Hepatocyte (in vitro differentiated cells): Measurements from ENCODE around the gene PDK2. TPM values are rescaled to one million over a fixed set of nuclear protein-coding genes. Genes with fewer than 3 reads are reported as not detected.

Experiments
- DNase-seq: peaks from one replicate; pipeline ENCODE4 v3.0.0-alpha.2; 2016; ENCODE audit warnings: low spot score
- H2AFZ ChIP-seq: fragments of 200-600 bp; sonication (generic); 2 replicates; pipeline ENCODE4 v1.6.0; 2016; ENCODE audit warnings: antibody characterized with exemption, mild to moderate bottlenecking
- H3K27ac ChIP-seq: fragments of 200-600 bp; sonication (generic); 2 replicates; pipeline ENCODE4 v1.5.1; 2016; ENCODE audit warnings: mild to moderate bottlenecking
- H3K27me3 ChIP-seq: fragments of 200-600 bp; sonication (generic); 2 replicates; pipeline ENCODE4 v1.6.1; 2016
- H3K36me3 ChIP-seq: fragments of 200-600 bp; sonication (generic); replicated peaks from 2 replicates; pipeline ENCODE4 v1.5.1; 2016; ENCODE audit warnings: low read depth; ENCODE audit not compliant: insufficient read depth
- H3K4me1 ChIP-seq: fragments of 200-600 bp; sonication (generic); 2 replicates; pipeline ENCODE4 v1.5.1; 2016; ENCODE audit warnings: mild to moderate bottlenecking, moderate library complexity; ENCODE audit not compliant: insufficient read depth
- H3K4me2 ChIP-seq: fragments of 200-600 bp; sonication (generic); 2 replicates; pipeline ENCODE4 v1.6.0; 2016
- H3K4me3 ChIP-seq: fragments of 200-600 bp; sonication (generic); 2 replicates; pipeline ENCODE4 v1.5.1; 2016; ENCODE audit warnings: mild to moderate bottlenecking
- H3K79me2 ChIP-seq: fragments of 200-600 bp; sonication (generic); 2 replicates; pipeline ENCODE4 v1.6.0; 2017; ENCODE audit warnings: mild to moderate bottlenecking
- H3K9me2 ChIP-seq: fragments of 200-600 bp; sonication (generic); replicated peaks from 2 replicates; pipeline ENCODE4 v1.6.0; 2017; ENCODE audit warnings: mild to moderate bottlenecking; ENCODE audit not compliant: insufficient read depth
- H3K9me3 ChIP-seq: fragments of 200-600 bp; sonication (generic); 2 replicates; pipeline ENCODE4 v1.5.1; 2016; ENCODE audit warnings: low read depth, mild to moderate bottlenecking
- H4K20me1 ChIP-seq: fragments of 200-600 bp; sonication (generic); 2 replicates; pipeline ENCODE4 v1.6.0; 2016; ENCODE audit warnings: mild to moderate bottlenecking; ENCODE audit not compliant: insufficient read depth, poor library complexity, severe bottlenecking
- CTCF ChIP-seq: fragments of 200-600 bp; sonication (generic); IDR thresholded peaks from 2 replicates; pipeline ENCODE4 v1.5.1; 2016; ENCODE audit warnings: antibody characterized with exemption, mild to moderate bottlenecking; ENCODE audit not compliant: poor library complexity
- EZH2 ChIP-seq: fragments of 200-600 bp; sonication (generic); IDR thresholded peaks from 2 replicates; pipeline ENCODE4 v1.6.1; 2016; ENCODE audit warnings: antibody characterized with exemption, mild to moderate bottlenecking, borderline replicate concordance
- EZH2phosphoT487 ChIP-seq: fragments of 200-600 bp; sonication (generic); IDR thresholded peaks from one replicate; pipeline ENCODE4 v1.6.1; 2018; ENCODE audit warnings: antibody characterized with exemption, mild to moderate bottlenecking, low read depth, moderate library complexity; ENCODE audit not compliant: unreplicated experiment, severe bottlenecking
- WGBS: methylation state at CpG from one replicate; pipeline ENCODE4 v1.1.6; 2016; ENCODE audit warnings: low lambda C conversion rate; ENCODE audit errors: missing lambda C conversion rate; 5-methylcytosine and 5-hydroxymethylcytosine counted together
- polyA plus RNA-seq: library from polyadenylated mRNA; unstranded; fragments of >200 nt; fragmentation: Nextera tagmentation; extraction: Ambion mirVana; gene quantifications from 2 replicates; pipeline ENCODE4 v1.2.1, GENCODE V29; 2016
- total RNA-seq: library from RNA; depleted of rRNA; stranded (reverse); fragments of >200 nt; gene quantifications from 2 replicates; pipeline ENCODE4 v1.2.3, GENCODE V29; 2014

Gene PDK2
- total and polyA plus RNA-seq, 2 experiments from 2014 or later: 42.7 to 56.9 TPM

GRCh38 chr17:50132104-50132794 is 37.1 kb downstream of the PDK2 start:
- no peaks in the 10 kb centered on the region for H3K9me2 ChIP-seq
- no peaks in the 10 kb centered on the region for H3K9me3 ChIP-seq
- peaks cover 21% of the 10 kb centered on the region for H3K4me1 ChIP-seq
- no peaks in the 10 kb centered on the region for H3K79me2 ChIP-seq
- DNase-seq: no peak
- H3K36me3 ChIP-seq: no peaks in the 10 kb centered on the region
- H4K20me1 ChIP-seq: no peaks in the 10 kb centered on the region
- no peak overlapping the region for H3K27ac ChIP-seq
- no peak overlapping the region for H3K4me2 ChIP-seq
- H3K4me3 ChIP-seq: no peak overlapping the region
- H3K27me3 ChIP-seq: peaks cover 3% of the 10 kb centered on the region
- TF ChIP-seq EZH2 (no peak), CTCF (no peak), EZH2phosphoT487 (no peak)
- H2AFZ ChIP-seq: no peak overlapping the region
- 90% methylated on average over 6 of the region's 6 CpGs for WGBS

GRCh38 chr17:50133028-50133768 is 38.0 kb downstream of the PDK2 start:
- DNase-seq: peak; percentile 52
- Histone ChIP-seq H3K27me3 (peaks cover 3% of the 10 kb centered on the region), H3K9me3 (no peaks in the 10 kb centered on the region), H3K4me2 (no peak overlapping the region), H3K27ac (peak overlapping the region; percentile 16), H3K4me3 (no peak overlapping the region), H3K79me2 (no peaks in the 10 kb centered on the region), H3K36me3 (no peaks in the 10 kb centered on the region), H2AFZ (no peak overlapping the region), H4K20me1 (no peaks in the 10 kb centered on the region), H3K4me1 (peaks cover 21% of the 10 kb centered on the region), H3K9me2 (no peaks in the 10 kb centered on the region)
- TF ChIP-seq EZH2phosphoT487: no peak
- TF ChIP-seq EZH2: no peak
- no peak for TF ChIP-seq CTCF
- WGBS: 51% methylated on average over 7 of the region's 7 CpGs

GRCh38 chr17:50133769-50134099 is 38.6 kb downstream of the PDK2 start:
- 43% methylated on average over 11 of the region's 16 CpGs for WGBS
- Histone ChIP-seq H3K36me3 (no peaks in the 10 kb centered on the region), H3K27me3 (peaks cover 3% of the 10 kb centered on the region), H3K4me2 (no peak overlapping the region), H3K79me2 (no peaks in the 10 kb centered on the region), H4K20me1 (no peaks in the 10 kb centered on the region), H2AFZ (no peak overlapping the region), H3K4me1 (peaks cover 19% of the 10 kb centered on the region), H3K4me3 (no peak overlapping the region), H3K9me3 (no peaks in the 10 kb centered on the region), H3K27ac (no peak overlapping the region), H3K9me2 (no peaks in the 10 kb centered on the region)
- DNase-seq: no peak
- TF ChIP-seq CTCF: no peak
- TF ChIP-seq EZH2: no peak
- no peak for TF ChIP-seq EZH2phosphoT487
